BE2C (cell line): Measurements from ENCODE around the gene FUT1.

ENCODE experiments used
- DNase-seq: peaks from one replicate; pipeline ENCODE4 v3.0.0-alpha.2; 2020
- H3K27me3 ChIP-seq: fragments of 250-450 bp; sonication (Bioruptor Pico); 2 replicates; pipeline ENCODE4 v1.5.1; 2020; ENCODE audit warnings: mild to moderate bottlenecking
- H3K36me3 ChIP-seq: fragments of 250-450 bp; sonication (Bioruptor Pico); 2 replicates; pipeline ENCODE4 v1.5.1; 2020; ENCODE audit warnings: mild to moderate bottlenecking
- H3K4me1 ChIP-seq: fragments of 250-450 bp; sonication (Bioruptor Pico); 2 replicates; pipeline ENCODE4 v1.5.1; 2020
- H3K4me3 ChIP-seq: 2 replicates; pipeline ENCODE4 v1.5.1; 2011; ENCODE audit warnings: low read depth, low read length
- H3K9me3 ChIP-seq: fragments of 250-450 bp; sonication (Bioruptor Pico); 2 replicates; pipeline ENCODE4 v1.5.1; 2020
- CTCF ChIP-seq: IDR thresholded peaks from 2 replicates; pipeline ENCODE4 v1.5.1; 2012; ENCODE audit warnings: mild to moderate bottlenecking, low read depth, low read length

FUT1 gene

GRCh38 chr19:48780631-48781391, 28.4 kb upstream of the FUT1 start:
- peak; percentile 22 for DNase-seq
- Histone ChIP-seq H3K36me3 (no peaks in the 10 kb centered on the region), H3K27me3 (no peaks in the 10 kb centered on the region), H3K9me3 (no peaks in the 10 kb centered on the region), H3K4me3 (no peak overlapping the region), H3K4me1 (peaks cover 9% of the 10 kb centered on the region)
- TF ChIP-seq CTCF, result no peak

- no peaks in the 10 kb centered on the region for H3K36me3 ChIP-seq
- no peaks in the 10 kb centered on the region for H3K9me3 ChIP-seq
- H3K4me1 ChIP-seq, result peaks cover 9% of the 10 kb centered on the region
- no peak for DNase-seq
- no peak for TF ChIP-seq CTCF
- H3K4me3 ChIP-seq, result no peak overlapping the region
- no peaks in the 10 kb centered on the region for H3K27me3 ChIP-seq
These were observed 27.2 kb upstream of the FUT1 start for GRCh38 chr19:48779636-48780035.

- no peaks in the 10 kb centered on the region for H3K9me3 ChIP-seq
- no peak for DNase-seq
- TF ChIP-seq CTCF, result no peak
- H3K4me3 ChIP-seq, result no peak overlapping the region
- H3K36me3 ChIP-seq, result no peaks in the 10 kb centered on the region
- H3K27me3 ChIP-seq, result no peaks in the 10 kb centered on the region
- peaks cover 9% of the 10 kb centered on the region for H3K4me1 ChIP-seq
These were observed 25.3 kb upstream of the FUT1 start for GRCh38 chr19:48777720-48778119.

GRCh38 chr19:48777139-48777538, 24.7 kb upstream of the FUT1 start:
- no peaks in the 10 kb centered on the region for H3K9me3 ChIP-seq
- no peak for TF ChIP-seq CTCF
- H3K36me3 ChIP-seq, result no peaks in the 10 kb centered on the region
- no peaks in the 10 kb centered on the region for H3K27me3 ChIP-seq
- DNase-seq, result no peak
- peaks cover 9% of the 10 kb centered on the region for H3K4me1 ChIP-seq
- no peak overlapping the region for H3K4me3 ChIP-seq

- no peak overlapping the region for H3K4me3 ChIP-seq
- H3K36me3 ChIP-seq, result no peaks in the 10 kb centered on the region
- H3K4me1 ChIP-seq, result no peaks in the 10 kb centered on the region
- H3K27me3 ChIP-seq, result peaks cover 3% of the 10 kb centered on the region
- H3K9me3 ChIP-seq, result no peaks in the 10 kb centered on the region
- no peak for TF ChIP-seq CTCF
- DNase-seq, result no peak
These were observed 20.1 kb upstream of the FUT1 start for GRCh38 chr19:48772503-48772953.

GRCh38 chr19:48770734-48771472, 18.5 kb upstream of the FUT1 start:
- no peak for DNase-seq
- no peaks in the 10 kb centered on the region for H3K4me1 ChIP-seq
- no peak for TF ChIP-seq CTCF

More at GRCh38 chr19:48770734-48771472, 18.5 kb upstream of the FUT1 start:
- H3K9me3 ChIP-seq, result no peaks in the 10 kb centered on the region
- peaks cover 8% of the 10 kb centered on the region for H3K27me3 ChIP-seq
- no peaks in the 10 kb centered on the region for H3K36me3 ChIP-seq
- no peak overlapping the region for H3K4me3 ChIP-seq
